Sigmoid colon (tissue), 4 donors: ENCODE results near the gene TCEANC.

Experiments
- EP300 ChIP-seq, 4 donors: sonication (generic); formaldehyde crosslinking; IDR thresholded peaks; one replicate each; pipeline ENCODE4 v1.6.1; 2017; ENCODE audit warnings: antibody characterized with exemption in 4 of 4
- POLR2A ChIP-seq, 2 donors: fragments of 450-650 bp; IDR thresholded peaks; one replicate each; pipeline ENCODE4 v1.6.1; 2016; ENCODE audit warnings: antibody characterized with exemption in 2 of 2, mild to moderate bottlenecking in 2 of 2, moderate library complexity in 2 of 2
- TF ChIP-seq, protein P1 (sequence below), 4 experiments: fragments of 450-650 bp in 3 of 4; fragments of 200-600 bp in 1 of 4; IDR thresholded peaks; one replicate each; pipeline ENCODE4 v1.5.1; 2016 to 2019; ENCODE audit warnings: antibody characterized with exemption in 4 of 4, mild to moderate bottlenecking in 3 of 4, moderate library complexity in 2 of 4

- TF ChIP-seq, protein P1, sequence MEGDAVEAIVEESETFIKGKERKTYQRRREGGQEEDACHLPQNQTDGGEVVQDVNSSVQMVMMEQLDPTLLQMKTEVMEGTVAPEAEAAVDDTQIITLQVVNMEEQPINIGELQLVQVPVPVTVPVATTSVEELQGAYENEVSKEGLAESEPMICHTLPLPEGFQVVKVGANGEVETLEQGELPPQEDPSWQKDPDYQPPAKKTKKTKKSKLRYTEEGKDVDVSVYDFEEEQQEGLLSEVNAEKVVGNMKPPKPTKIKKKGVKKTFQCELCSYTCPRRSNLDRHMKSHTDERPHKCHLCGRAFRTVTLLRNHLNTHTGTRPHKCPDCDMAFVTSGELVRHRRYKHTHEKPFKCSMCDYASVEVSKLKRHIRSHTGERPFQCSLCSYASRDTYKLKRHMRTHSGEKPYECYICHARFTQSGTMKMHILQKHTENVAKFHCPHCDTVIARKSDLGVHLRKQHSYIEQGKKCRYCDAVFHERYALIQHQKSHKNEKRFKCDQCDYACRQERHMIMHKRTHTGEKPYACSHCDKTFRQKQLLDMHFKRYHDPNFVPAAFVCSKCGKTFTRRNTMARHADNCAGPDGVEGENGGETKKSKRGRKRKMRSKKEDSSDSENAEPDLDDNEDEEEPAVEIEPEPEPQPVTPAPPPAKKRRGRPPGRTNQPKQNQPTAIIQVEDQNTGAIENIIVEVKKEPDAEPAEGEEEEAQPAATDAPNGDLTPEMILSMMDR (IDR thresholded peaks at IDR 0.05) = no peak
- no peak for TF ChIP-seq POLR2A (IDR thresholded peaks at IDR 0.05)
- TF ChIP-seq EP300 (IDR thresholded peaks at IDR 0.05) = no peak
Measured at GRCh38 chrX:13620207-13620606, 32.7 kb upstream of the TCEANC start.
